HG02884 (cell line): ENCODE data around the gene NUP188.
"Not testable (repeated sequence)": the region's sequence is repeated elsewhere in the genome, so short reads cannot be mapped to it uniquely, and the experiment has no call there.

Experiments used
- ATAC-seq: cut with Tn5 transposase; IDR thresholded peaks from one replicate; pipeline ENCODE4 v1.9.1; 2021; ENCODE audit warnings: mild to moderate bottlenecking, moderate library complexity; ENCODE audit not compliant: unreplicated experiment

The NUP188 gene

GRCh38 chr9:128940946-128941755, 6.3 kb upstream of the NUP188 start:
- no peak for ATAC-seq

DNA sequence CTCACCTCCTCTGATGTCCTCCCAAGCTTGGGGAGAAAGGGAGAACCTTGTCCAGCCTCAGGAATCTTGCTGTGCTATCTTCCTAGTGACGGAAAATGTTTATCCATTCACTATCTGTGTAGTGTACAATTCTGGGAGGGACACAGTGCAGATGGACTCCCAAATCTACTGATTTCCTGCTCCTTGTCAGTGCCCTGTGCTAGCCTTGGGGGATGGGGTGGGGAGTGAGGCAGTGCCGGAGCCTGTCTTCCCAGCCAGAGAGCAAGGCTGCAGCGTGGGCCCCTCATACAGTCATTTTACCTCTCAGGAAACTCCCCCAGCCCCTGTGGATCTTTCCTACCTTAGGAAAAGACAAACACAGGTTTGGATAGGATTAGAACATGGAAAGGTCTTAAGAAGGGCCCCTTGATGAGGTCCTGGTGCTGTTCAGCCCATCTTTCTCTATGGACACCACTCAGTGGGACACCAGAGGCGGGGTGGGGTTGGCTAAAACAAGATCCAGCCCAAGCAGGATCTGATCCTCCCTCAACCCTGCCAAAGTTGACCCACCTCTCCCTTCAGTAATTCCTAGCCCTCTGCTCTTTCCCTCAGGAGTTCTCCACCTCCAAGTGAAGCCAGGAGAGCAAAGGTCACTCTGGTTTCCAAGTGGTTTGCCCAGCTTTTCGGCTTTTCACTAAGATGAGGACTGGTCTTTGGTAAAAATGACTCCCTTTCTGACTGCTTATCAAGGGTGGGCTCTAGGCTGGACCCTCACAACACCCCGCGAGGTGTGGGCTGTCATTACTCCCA, 3.5 kb upstream of the NUP188 start:
- no peak for ATAC-seq

DNA sequence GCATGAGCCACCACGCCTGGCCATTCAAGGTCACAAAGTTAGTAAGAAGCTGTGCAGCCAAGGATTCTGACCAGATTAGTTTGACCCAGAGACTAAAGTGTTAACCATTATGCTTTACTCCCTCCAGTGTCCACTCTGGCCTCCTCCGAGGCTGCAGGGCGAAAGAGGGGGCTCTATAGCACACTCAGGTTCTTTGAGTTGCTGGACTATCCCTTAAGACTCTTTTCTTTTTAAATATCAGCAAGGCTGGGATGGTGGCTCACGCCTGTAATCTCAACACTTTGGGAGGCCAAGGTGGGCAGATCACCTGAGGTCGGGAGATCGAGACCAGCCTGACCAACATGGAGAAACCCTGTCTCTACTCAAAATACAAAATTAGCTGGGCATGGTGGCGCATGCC, 2.5 kb upstream of the NUP188 start:
- not testable (repeated sequence) for ATAC-seq

- ATAC-seq, result no peak
These were observed 1.5 kb upstream of the NUP188 start for GRCh38 chr9:128945798-128946501.

- no peak for ATAC-seq
These were observed 775 bp upstream of the NUP188 start for GRCh38 chr9:128946571-128947276.

DNA sequence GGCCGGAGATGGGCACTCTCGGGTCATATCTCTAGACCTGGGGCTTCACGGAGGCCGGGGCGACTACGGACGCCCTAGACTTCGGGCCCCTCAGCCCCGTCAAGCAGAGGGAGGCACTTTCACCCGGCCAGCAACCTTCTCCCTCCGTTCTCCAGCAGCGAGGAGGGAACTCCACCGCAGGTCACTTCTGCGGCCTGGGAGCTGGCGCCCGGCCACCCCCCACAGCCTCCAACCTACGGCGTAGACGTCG, 297 bp upstream of the NUP188 start:
- peak; percentile 32 for ATAC-seq

GRCh38 chr9:128961403-128961802, 13.9 kb downstream of the NUP188 start:
- ATAC-seq, result not testable (repeated sequence)

GRCh38 chr9:128969491-128969890, 22.0 kb downstream of the NUP188 start:
- no peak for ATAC-seq

- ATAC-seq, result no peak
These were observed 25.5 kb downstream of the NUP188 start for GRCh38 chr9:128972956-128973355.

DNA sequence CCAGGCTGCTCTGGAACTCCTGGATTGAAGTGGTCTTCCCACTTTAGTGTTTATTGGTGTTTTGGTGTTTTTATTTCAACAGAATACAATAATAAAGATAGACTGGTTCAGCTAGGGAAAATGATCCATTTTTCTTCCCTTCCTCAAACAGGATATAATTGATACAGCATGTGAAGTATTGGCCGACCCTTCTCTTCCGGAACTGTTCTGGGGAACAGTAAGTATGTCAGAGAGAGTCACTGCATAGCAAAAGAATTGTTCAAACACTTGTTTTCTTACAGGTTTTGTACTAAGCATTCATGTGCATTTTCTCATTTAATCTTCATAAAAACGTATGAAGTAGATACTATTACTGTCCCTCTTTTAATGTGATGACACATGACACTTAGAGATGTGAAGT, 31.6 kb downstream of the NUP188 start:
- ATAC-seq, result no peak

GRCh38 chr9:128983536-128983935, 36.0 kb downstream of the NUP188 start:
- no peak for ATAC-seq

- ATAC-seq, result no peak
These were observed 39.2 kb downstream of the NUP188 start for GRCh38 chr9:128986671-128987070.

DNA sequence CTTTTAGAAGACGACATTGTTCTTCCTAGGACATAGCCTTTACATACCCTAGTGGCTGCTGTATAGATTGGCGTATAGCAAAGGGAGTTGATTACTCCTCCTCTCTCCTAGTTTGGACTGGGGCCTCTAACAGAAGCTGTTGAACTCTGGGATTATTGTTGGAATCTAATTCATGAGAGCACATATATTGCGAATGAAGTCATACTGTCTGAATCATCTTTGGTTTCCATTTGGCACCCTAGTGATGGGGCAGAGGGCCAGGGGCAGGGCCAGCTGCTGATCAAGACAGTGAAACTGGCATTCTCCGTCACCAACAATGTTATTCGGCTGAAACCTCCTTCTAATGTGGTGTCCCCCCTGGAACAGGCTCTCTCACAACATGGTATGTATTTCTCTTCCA, 40.3 kb downstream of the NUP188 start:
- ATAC-seq, result no peak

- no peak for ATAC-seq
These were observed 45.5 kb downstream of the NUP188 start for GRCh38 chr9:128992995-128993394.

GRCh38 chr9:128995791-128996190, 48.3 kb downstream of the NUP188 start:
- no peak for ATAC-seq

GRCh38 chr9:128998462-128998861, 51.0 kb downstream of the NUP188 start:
- no peak for ATAC-seq

DNA sequence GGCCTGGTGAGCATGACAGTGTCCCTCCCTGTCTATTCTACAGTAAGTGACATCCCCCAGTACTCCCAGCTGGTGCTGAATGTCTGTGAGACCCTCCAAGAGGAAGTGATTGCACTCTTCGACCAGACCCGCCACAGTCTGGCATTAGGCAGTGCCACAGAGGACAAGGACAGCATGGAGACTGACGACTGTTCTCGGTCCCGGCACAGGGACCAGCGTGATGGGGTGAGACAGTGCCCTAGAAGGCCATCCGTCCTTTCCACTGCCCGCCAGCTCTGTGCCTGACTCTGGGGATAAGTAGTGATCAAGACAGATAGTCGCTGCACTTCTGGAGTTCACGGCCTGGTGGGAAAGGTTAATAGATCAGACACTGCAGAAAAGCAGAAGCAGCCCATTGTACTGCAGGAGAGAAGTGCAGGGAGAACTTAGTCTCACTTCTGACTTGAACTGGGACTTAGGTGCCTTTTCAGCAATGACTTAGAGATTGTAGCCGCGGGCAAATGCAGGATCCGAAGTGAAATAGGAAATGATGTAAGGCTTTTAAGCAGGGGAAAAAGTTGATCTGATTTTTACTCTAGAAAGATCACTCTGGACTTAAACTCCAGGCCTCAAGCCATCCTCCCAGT, 52.2 kb downstream of the NUP188 start:
- no peak for ATAC-seq

DNA sequence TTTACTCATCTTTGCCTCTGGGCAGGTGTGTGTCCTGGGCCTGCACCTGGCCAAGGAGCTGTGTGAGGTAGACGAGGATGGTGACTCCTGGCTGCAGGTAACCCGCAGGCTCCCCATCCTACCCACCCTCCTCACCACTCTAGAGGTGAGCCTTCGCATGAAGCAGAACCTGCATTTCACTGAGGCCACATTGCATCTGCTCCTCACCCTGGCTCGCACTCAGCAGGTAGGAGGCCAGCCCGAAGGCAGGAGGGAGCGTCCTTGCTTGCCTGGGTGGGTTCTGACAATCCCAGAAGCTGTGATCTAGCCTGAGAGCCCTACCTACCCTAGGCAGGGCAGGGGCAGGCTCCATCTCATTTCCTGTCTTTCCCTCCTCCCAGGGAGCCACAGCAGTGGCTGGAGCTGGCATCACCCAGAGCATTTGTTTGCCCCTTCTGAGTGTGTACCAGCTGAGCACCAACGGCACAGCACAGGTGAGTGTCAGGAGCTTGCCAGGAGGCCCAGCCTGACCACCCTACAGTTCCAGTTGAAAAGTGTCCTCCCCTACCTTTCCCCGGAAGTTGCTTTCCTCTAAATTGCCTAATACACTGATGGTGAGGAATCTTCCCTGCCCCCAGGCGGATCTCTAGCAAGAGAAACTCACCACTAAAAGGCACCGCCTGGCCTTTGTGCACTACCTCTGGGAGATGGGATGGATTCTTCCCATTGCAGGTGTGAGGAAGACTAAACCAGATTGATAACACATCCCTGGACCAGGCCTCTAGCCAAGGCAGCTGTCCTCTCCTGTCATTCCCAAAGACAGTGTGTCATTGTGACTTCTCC, 54.2 kb downstream of the NUP188 start:
- ATAC-seq, result no peak

DNA sequence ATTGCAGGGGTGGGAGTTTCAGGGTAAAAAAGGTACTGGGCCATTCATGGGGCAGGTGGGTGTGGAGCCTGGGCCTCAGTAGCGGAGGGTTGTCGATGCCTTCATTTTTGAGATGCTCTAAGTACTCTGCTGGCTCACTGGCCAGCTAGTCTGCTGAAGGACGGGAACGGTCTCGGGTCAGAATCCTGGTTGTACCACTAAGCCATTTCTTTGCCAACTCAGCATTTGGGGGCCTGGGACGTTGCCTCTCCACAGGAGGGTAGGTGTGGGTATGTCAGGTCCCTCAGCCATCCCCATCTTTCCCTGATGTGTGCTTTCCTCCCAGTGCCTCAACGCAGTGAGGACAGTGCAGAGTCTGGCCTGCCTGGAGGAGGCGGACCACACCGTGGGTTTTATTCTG, 55.5 kb downstream of the NUP188 start:
- no peak for ATAC-seq

- ATAC-seq, result not testable (repeated sequence)
These were observed 56.7 kb downstream of the NUP188 start for GRCh38 chr9:129004173-129004572.
